Transverse colon (tissue), 4 donors: ENCODE measurements around the gene KIF25. TPM values are rescaled to one million over a fixed set of nuclear protein-coding genes. Genes with fewer than 3 reads are reported as not detected.

ENCODE experiments used
- DNase-seq: peaks from one replicate; pipeline ENCODE4 v3.0.0-alpha.2; 2019
- H3K27ac ChIP-seq, 4 donors: fragments of 200-600 bp; sonication (generic); 2 replicates each; pipeline ENCODE4 v1.5.1; 2016 to 2018; ENCODE audit warnings: inconsistent platforms in 4 of 4
- H3K27me3 ChIP-seq: fragments of 200-600 bp; sonication (generic); 2 replicates; pipeline ENCODE4 v1.5.1; 2017; ENCODE audit warnings: inconsistent platforms
- H3K36me3 ChIP-seq, 4 donors: fragments of 200-600 bp; sonication (generic); 2 replicates each; pipeline ENCODE4 v1.5.1; 2017 to 2019; ENCODE audit warnings: inconsistent platforms in 4 of 4
- H3K4me1 ChIP-seq, 4 donors: fragments of 200-600 bp; sonication (generic); 2 replicates each; pipeline ENCODE4 v1.5.1; 2017 to 2020; ENCODE audit warnings: inconsistent platforms in 4 of 4
- H3K4me3 ChIP-seq, 4 donors: fragments of 200-600 bp; sonication (generic); 1 replicate in 1 of 4; 2 replicates in 3 of 4; pipeline versions ENCODE4 v1.5.1 to v1.6.1; 2017 to 2019; ENCODE audit warnings: inconsistent platforms in 4 of 4
- H3K9me3 ChIP-seq, 2 donors: fragments of 200-600 bp; sonication (generic); 2 replicates each; pipeline ENCODE4 v1.5.1; 2017 to 2019; ENCODE audit warnings: inconsistent platforms in 2 of 2
- CTCF ChIP-seq, 5 experiments: fragments of 200-600 bp in 3 of 5; fragments of 450-650 bp in 2 of 5; sonication (generic) in 3 of 5; IDR thresholded peaks; 1 replicate in 2 of 5; 2 replicates in 3 of 5; pipeline ENCODE4 v1.5.1; 2016 to 2017; ENCODE audit warnings: antibody characterized with exemption in 5 of 5, inconsistent platforms in 3 of 5, mild to moderate bottlenecking in 2 of 5, moderate library complexity in 1 of 5
- EP300 ChIP-seq: sonication (generic); formaldehyde crosslinking; IDR thresholded peaks from one replicate; pipeline ENCODE4 v1.6.1; 2017; ENCODE audit warnings: antibody characterized with exemption, low read depth
- POLR2A ChIP-seq: fragments of 450-650 bp; IDR thresholded peaks from one replicate; pipeline ENCODE4 v1.6.1; 2016; ENCODE audit warnings: antibody characterized with exemption, mild to moderate bottlenecking, moderate library complexity
- POLR2AphosphoS5 ChIP-seq, 3 donors: sonication (generic); formaldehyde crosslinking; IDR thresholded peaks; one replicate each; pipeline ENCODE4 v1.6.1; 2016; ENCODE audit warnings: antibody characterized with exemption in 3 of 3
- WGBS, 2 donors: methylation state at CpG; one replicate each; pipeline ENCODE4 v1.1.5; 2018; ENCODE audit warnings: low coverage in 1 of 2; 5-methylcytosine and 5-hydroxymethylcytosine counted together
- in situ Hi-C, 4 donors: fragments of 200-750 bp; cut with MboI; loops; one replicate each; pipeline versions ENCODE4 v1.15.0 to v1.15.1; 2017; ENCODE audit warnings: low sequenced_read_pairs in 3 of 4, low pct_ligation_motif_present in 1 of 4, low pct_unique_long_range_greater_than_20kb in 1 of 4
- intact Hi-C: fragments of 100-400 bp; cut with DNase I; formaldehyde crosslinking; loops from one replicate; pipeline ENCODE4 v1.15.1; 2023; ENCODE audit warnings: low total_unique reads
- total RNA-seq, 4 donors: library from RNA; depleted of rRNA; stranded (reverse); fragments of >200 nt; gene quantifications; one replicate each; pipeline ENCODE4 v1.1.0, GENCODE V29; 2016

Gene KIF25
- total RNA-seq, 4 donors from 2014 or later: not detected

- no peak overlapping the region for H3K27ac ChIP-seq
- H3K27me3 ChIP-seq: no peaks in the 10 kb centered on the region
- no peak for TF ChIP-seq CTCF (IDR thresholded peaks at IDR 0.05)
- no peak for TF ChIP-seq EP300
- TF ChIP-seq POLR2A: no peak
- TF ChIP-seq POLR2AphosphoS5 (IDR thresholded peaks at IDR 0.05): no peak
- no peaks in the 10 kb centered on the region for H3K36me3 ChIP-seq
- in situ Hi-C loops: no loop called here
- H3K4me3 ChIP-seq: no peak overlapping the region
- H3K9me3 ChIP-seq: no peaks in the 10 kb centered on the region
- intact Hi-C loops: no loop called here
- no peak for DNase-seq
- H3K4me1 ChIP-seq: peaks cover 0 to 4% (median 0%) of the 10 kb centered on the region in 4 donors
- WGBS, 2 donors: 90% methylated on average over 27 of the region's 27 CpGs; no CpG with 5 or more reads in 1 of the 2 donors
These were observed 52.9 kb downstream of the KIF25 start for GRCh38 chr6:168050225-168050880.

- no peak overlapping the region for H3K4me3 ChIP-seq
- in situ Hi-C loops: no loop called here
- H3K27me3 ChIP-seq: no peaks in the 10 kb centered on the region
- H3K4me1 ChIP-seq: peaks cover 0 to 4% (median 0%) of the 10 kb centered on the region in 4 donors
- WGBS, 2 donors: 77% methylated on average over 23 of the region's 23 CpGs; no CpG with 5 or more reads in 1 of the 2 donors
- intact Hi-C loops: no loop called here
- TF ChIP-seq EP300: no peak
- no peak for TF ChIP-seq CTCF (IDR thresholded peaks at IDR 0.05)
- no peak for TF ChIP-seq POLR2A
- H3K27ac ChIP-seq: no peak overlapping the region
- H3K36me3 ChIP-seq: no peaks in the 10 kb centered on the region
- no peak for DNase-seq
- no peaks in the 10 kb centered on the region for H3K9me3 ChIP-seq
These were observed 53.6 kb downstream of the KIF25 start for GRCh38 chr6:168050881-168051586.

GRCh38 chr6:168051648-168052047 is 54.2 kb downstream of the KIF25 start:
- Histone ChIP-seq H3K36me3 (no peaks in the 10 kb centered on the region), H3K9me3 (no peaks in the 10 kb centered on the region), H3K27ac (no peak overlapping the region), H3K4me3 (no peak overlapping the region), H3K27me3 (no peaks in the 10 kb centered on the region), H3K4me1 (peaks cover 0 to 4% (median 0%) of the 10 kb centered on the region in 4 donors)
- WGBS, 2 donors: 90 to 100% methylated on average over 1 to 9 of the region's 9 CpGs
- TF ChIP-seq CTCF (IDR thresholded peaks at IDR 0.05) (no peak), POLR2AphosphoS5 (IDR thresholded peaks at IDR 0.05) (no peak), EP300 (no peak), POLR2A (no peak)
- in situ Hi-C loops: no loop called here
- intact Hi-C loops: no loop called here
- DNase-seq: no peak

- in situ Hi-C loops: no loop called here
- WGBS, 2 donors: 57 to 74% methylated on average over 9 to 26 of the region's 26 CpGs
- H3K9me3 ChIP-seq: no peaks in the 10 kb centered on the region
- H3K36me3 ChIP-seq: no peaks in the 10 kb centered on the region
- no peaks in the 10 kb centered on the region for H3K27me3 ChIP-seq
- no peak overlapping the region for H3K4me3 ChIP-seq
- TF ChIP-seq EP300 (no peak), POLR2AphosphoS5 (IDR thresholded peaks at IDR 0.05) (peak in 2 of 3 donors; percentile 46 to 53), CTCF (IDR thresholded peaks at IDR 0.05) (peak in 4 of 5 experiments; percentile 31 to 69 (median 51)), POLR2A (peak; percentile 41)
- intact Hi-C loops: no loop called here
- no peak overlapping the region for H3K27ac ChIP-seq
- H3K4me1 ChIP-seq: peaks cover 0 to 4% (median 0%) of the 10 kb centered on the region in 4 donors
- DNase-seq: peak; percentile 81
These were observed 54.9 kb downstream of the KIF25 start for GRCh38 chr6:168052291-168052891.
